Activated CD8-positive, alpha-beta memory T cell treated with anti-CD3 and anti-CD28 coated beads, Interleukin-2, amount 50 U/mL, for 48 hours (primary cell): ENCODE data around the gene DPF3.

ENCODE experiments used
- DNase-seq: peaks from one replicate; pipeline ENCODE4 v3.0.0-alpha.2; 2020

Gene DPF3

DNA sequence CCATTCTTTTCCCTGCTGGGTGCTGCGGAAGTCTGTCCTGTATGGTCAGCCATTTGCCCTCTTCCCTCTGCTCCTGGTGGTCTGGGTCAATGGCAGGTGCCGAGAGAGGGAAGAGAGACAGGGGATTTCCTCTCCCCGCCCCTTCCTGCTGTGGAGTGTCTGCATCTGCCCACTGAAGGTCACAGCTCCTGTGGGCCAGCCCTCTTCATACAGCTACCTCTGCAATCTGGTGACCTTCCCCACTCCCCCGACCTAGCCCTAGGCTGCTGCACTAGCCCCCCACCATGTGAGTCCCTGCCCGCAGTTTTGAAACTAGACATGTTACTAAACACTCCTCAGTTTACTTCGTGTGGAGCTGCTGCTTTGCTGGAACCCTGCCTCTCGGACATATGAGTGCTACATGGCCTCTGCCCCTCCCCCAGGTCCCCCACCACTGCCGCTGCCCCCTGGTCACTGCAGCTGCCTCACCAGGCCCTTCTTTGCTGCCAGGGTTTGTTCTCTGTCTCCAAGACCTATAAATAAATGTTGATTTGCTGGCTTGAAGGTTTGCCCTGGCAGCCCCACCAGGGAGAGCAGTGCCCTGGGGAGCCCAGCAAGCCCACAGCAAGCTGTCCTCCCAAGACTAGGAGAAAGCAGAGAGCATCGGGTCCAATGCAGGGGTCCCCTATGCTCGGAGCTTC lies 102.9 kb downstream of the DPF3 start:
- no peak for DNase-seq

DNA sequence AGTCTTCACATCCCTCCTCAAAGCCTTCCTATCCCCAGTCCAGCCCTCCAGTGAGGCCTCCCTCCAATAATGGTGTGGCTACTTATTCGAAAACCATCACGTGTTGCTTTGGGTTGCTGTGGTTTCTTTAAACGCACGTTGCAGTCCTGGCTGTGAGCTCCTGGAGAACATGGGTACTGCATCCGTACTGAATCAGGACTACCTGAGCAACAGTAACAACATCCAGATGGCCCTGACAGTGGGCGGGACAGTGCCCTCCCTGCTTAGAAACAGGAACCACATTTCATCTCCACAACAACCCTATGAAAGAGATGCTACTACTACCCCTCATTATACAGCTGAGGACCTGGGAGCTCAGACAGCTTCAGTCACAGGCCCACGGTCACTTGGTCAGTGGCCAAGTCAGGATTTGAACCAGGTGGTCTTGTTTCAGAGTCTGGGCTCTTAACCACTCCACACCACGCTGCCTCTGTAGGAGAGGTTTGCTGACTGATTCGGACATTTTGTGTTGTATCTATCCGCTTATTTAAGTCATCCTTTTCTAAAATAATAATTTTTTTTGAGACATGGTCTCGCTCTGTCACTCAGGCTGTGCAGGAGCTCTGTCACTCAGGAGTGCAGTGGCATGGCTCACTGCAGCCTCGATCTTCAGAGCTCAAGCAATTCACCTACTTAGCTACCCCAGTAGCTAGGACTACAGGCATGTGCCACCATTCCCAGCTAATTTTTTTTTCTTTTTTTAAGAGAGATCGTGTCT lies 104.8 kb downstream of the DPF3 start:
- DNase-seq, result no peak

DNA sequence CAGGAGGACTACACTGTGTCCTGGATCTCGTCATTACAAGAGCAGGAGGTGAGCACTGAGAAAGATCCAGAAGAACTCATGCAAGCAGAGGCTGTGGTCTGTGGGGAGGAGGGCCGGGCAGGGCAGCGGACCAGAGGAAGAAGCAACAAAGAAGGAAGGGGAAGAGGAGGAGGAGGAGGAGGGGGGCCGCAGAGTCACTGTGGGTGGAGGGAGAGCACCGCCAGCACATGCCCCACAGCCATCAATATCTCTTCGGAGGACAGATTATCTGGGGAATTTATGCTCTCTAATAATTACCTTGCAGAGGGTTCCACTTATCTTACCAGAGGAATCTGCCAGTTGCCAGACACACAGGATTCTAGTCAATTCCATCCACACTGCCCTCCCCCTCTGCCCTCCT lies 105.6 kb downstream of the DPF3 start:
- peak; percentile 35 for DNase-seq

DNA sequence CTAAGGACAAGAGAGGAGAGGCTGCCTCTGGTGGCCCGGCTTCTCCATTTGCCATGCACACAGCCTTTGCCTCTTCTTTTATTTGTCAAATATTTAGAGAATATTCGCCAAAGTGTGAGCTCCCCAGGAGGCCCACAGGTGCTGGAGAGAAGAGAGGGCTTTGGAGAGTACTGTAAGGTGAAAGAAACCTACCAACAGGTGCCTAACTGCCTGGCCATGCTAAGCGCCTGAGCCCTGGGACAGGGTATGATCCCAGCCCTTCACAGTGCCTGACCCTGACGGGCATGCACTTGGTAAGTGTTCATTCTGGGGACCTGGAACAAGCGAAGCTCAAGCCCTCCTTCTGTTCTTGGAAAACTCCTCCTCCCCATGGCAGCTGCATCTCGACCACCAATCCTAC lies 106.1 kb downstream of the DPF3 start:
- no peak for DNase-seq

DNA sequence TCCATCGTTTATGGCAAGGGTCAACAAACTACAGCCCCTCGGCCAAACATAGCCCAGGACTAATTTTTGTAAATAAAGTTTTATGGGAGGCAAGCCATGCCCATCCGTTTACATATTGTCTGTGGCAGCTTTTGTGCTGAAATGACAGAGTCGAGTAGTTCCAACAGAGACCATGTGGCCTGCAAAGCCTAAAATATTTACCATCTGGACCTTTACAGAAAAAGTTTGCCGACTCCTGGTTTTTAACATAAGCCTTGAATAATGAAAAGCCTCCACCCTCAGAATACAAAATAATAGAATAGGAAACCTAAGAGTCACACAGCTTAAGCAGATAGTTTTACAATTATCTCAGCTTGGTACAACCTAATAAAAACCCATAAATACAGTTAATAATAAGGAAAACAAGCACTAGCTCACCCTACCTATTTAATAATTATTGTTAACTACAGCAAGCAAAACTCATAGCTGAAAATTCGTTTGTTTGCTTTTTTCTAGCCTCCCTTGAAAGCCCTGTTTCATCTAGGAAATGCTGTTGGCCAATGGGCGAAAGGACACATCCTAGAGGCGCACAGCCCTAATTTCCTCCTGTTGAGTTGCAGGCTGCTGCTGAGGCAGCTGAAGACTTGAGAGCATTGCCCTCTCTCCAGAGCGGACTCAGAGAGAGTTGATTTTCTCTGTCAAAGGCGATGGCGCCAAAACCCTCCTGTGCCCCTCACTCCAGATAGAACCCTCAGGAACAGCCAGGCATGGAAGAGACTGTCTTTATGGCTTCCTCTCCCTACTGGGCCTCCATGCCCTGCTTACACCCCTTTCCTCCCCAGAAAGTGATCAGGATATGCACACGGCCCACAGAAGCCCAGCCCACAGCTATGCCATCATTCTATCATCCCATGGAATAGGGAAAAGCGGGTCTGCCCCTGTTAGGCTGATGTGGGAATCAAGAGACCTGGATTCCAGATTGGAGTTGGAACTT lies 107.2 kb downstream of the DPF3 start:
- peak; percentile 13 for DNase-seq

DNA sequence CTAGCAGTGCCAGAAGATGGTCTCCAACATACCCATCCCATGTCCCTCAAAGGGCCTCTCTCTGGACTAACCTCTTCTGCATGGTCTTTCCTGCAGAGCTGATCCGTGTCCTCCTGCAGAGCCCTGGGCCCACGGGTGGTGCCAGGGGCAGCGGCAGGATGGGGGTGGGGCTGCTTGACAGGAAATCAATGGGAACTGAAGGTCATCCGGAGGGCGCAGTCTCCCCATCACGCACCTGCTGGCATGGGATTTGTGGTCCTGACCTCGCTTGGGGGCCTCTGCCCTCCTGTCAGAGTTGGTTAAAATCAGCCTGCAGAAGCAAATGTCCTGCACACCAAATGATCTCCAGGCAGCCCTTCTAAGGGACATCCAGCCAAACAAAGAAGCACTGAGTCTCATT lies 110.2 kb downstream of the DPF3 start:
- peak; percentile 32 for DNase-seq

DNA sequence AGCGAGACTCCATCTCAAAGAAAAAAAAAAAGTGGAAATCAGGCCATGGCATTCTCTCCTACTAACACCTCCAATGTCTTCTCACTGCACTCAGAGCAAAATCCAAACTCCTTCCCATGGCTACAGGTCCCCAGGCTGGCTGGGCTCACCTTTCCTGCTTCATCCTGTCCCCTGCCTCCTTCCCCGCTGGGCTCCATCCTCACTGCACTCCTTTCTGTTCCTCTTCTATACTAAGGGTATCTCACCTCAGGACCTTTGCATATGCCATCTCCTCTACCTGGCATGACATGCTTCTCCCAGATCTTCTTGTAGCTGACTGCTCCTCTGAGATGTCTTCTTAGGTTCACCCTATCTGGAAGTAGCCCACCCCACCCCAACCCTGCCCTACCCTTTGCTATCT lies 111.1 kb downstream of the DPF3 start:
- no peak for DNase-seq

DNA sequence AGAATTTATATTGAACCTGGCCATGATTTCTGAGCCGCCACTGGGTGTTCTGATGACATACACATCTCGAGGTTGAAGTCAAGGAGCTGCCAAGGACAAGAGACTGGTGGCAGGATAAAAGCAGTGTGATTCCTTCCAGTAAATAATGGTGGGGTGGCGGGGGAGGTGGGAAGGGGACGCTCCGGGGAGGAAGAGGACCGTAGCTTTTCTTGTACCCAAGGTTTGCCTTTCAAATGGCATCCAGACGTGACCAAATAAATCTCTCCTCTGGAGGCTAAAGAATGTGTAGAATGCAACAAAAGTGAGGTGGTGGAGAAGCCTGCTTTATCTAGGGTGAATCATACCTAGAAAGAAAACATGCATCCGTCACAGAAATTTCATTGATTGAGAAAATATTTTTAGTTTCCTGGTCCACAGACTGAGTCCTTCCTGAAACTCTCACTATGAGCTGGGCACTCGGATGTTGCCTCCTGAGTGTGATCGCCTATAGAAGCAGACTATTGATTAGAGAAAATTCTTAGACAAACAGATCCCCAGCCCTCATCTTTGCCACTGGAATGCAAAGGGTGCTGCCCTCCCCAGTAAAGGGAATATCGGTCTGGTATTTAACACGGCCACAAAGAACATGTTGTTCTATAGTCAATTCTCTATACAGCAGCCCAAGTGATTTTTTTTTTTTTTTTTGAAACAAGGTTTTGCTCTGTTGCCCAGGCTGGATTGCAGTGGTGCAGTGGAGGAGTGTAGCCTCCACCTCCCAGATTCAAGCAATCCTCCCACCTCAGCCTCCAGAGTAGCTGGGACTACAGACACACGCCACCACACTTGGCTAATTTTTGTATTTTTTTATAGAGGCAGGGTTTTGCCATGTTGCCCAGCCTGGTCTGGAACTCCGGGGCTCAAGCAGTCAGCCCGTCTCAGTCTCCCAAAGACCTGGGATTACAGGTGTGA lies 112.1 kb downstream of the DPF3 start:
- DNase-seq, result no peak

DNA sequence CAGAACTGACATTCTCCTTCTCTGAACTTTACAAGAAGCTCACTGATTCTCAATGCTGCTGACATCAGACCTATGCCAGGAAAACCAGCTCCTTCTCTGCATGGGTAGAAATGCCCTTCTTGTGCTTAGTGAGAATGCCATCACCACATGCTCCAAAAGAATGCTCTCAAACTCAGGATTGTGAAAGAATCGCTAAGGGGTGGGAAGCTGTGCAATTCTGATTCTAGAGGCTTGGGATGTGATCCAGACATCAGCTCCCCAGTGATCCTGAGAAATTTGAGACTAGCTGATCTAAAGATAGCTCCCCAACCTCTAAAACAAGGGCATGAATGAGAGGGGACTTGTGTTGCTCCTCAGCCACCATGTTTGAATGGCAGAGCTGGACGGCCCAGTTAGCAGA lies 113.2 kb downstream of the DPF3 start:
- DNase-seq, result no peak

DNA sequence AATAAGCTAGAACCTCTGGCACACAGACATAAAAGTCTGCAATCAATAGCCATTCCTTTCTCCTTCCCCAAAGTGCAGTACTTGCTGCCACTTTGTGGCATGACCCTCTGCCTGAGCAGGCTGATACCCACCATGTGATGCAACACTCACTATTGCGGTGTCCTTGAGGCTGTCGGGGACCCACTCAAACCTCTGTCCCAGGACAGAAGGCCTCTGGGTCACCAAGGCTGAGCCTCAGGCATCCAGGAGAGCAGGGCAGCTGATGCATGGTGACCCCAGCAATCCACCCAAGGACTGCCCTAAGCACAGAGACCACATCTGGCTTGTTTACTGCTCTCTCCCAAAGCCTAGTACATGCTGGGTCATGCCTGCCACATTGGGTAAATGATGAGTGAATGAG lies 114.2 kb downstream of the DPF3 start:
- no peak for DNase-seq

DNA sequence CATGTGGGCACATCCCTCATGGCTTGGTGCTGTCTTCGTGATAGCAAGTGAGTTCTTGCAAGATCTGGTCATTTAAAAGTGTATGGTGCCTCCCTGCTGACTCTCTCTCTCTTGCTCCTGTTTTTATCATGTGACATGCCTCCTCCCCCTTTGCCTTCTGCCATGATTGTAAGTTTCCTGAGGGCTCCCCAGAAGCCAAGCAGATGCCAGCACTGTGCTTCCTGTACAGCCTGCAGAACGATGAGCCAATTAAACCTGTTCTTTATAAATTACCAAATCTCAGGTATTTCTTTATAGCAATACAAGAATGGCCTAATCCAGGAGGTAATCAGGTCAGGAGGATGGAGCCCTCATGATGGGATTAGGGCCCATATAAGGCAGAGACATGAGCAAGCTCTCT lies 116.3 kb downstream of the DPF3 start:
- DNase-seq, result no peak

DNA sequence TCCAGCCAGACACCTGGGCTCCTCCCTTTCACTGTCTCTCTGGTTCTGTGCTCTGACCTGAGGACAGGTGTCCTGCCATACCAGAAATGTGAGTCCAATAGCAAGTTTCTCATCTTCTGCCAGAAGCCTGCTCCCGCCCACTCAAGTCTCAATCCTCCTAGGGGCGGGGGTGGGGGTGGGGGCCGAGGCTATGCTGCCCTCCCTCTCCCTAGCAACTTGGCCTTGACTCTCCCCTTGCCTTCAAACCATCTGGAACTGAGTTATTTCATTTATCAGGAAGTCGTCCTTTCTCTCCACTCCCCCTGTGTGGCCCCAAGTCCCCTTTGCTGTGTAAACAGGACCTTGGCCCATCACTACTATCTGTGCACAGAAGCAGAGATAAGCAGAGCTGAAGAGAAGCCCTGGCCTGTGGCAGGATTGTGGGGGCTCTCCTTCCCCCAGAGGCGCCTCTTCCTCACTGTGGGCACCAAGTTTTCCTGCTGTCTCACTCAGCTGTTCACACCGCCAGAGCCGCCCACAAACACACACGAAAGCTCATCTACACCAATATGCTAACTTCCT lies 117.1 kb downstream of the DPF3 start:
- DNase-seq, result no peak

DNA sequence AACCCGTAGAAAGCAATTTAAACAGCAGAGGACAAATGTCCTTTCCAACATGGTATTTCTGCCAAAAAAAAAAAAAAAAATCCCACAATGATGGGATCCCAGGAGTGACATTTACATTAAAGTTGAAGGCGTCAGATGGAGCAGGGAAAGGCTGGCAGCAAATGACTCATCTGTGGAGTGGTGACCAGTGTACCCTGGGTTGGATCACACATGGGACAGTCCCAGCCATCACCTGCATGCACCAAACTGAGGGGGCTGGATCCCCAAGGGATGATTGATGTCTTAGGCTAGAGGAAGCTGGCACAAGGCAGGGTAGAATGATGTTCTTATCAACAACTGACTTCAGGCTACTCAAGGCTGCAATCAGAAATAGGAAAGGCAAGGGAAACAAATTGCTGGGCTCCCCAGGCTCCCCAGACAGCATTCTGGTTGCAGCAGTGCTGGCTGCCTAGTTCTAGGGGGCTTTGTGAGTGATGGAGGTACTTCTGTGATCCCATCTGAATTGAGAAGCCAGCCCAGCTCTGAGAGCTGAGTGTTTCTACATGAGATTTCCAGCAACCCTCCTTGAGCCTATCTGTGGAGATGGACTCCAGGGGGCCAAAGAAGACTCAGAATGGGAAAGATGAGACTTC lies 117.9 kb downstream of the DPF3 start:
- DNase-seq, result no peak

DNA sequence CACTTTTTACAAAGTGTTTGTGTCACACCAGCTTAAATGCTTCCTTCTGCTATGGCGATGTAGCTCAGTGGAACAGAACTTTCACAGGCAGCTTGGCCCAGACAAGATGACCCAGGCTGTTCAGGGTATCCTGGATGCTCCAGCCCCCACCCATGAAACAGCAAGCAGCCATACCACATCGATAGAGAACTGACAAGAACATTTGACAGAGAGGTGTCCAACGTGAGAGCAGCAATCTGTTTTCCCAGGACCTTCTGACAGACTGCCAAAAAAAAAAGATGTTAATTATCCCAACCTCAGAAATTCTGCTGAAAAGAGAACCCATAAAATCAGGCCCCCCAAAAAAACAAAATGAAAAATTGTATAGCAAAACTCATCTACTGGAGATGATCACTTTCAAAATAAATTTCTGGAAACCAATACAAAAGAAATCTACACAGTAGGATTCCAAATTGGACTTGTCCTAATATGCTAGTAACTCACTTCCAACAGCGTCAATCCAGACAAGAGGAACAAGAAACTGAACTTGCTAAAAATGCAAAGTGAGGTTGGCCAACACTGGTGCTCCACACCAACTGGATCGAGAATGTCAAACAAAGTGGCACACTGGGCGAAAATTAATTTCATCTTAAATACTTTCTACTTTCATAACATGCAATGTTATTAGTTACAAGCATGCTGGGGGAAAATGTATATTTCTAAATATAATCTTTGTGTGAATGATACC lies 118.8 kb downstream of the DPF3 start:
- DNase-seq, result no peak

DNA sequence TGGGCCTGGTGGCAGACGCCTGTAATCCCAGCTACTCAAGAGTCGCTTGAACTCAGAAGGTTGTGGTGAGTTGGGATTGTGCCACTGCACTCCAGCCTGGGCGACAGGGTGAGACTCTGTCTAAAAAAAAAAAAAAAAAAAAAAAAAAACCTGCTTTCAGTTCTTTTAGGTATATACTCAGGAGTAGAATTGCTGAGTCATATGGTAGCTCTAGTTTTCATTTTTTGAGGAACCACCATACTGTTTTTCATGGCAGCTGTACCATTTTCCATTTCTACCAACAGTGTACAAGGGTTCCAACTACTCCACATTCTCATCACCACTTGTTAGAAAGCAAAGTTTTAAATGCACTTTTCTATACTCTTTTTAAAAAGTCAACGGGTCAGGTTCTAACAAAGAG lies 119.8 kb downstream of the DPF3 start:
- DNase-seq, result no peak

DNA sequence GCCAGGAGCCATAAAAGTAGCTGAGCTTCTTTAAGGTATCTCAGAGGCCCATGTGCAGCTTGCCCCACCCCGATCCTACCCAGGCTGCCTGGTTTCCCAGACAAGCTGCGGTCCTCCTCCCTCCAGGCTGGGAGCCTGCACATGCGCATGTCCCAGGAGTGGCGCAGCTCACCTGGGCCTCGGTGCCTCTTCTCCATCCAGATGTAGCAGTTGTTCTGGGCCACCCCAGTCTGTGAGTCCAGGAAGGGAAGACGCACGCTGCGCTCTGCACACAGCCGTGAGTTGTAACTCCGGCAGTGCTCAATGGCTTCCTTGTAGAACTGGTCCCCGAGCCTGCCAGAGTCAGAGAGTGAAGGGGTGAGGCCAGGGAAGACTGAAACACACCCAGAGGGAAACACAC lies 122.3 kb downstream of the DPF3 start:
- DNase-seq, result peak; percentile 25

DNA sequence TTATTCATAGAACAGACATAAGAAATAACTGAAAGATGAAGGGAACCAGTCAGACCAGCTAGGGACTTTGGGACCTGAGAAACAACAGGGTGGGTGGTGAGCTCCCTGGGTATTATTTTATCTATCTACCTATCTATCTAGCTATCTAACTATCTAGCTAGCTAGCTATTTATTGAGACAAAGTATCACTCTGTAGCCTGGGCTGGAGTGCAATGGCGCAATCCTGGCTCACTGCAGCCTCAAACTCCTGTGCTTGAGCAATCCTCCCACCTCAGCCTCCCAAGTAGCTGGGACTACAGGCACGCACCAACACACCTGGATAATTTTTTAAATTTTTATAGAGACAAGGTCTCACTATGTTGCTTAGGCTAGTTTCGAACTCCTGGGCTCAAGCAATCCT lies 127.6 kb downstream of the DPF3 start:
- DNase-seq, result no peak

DNA sequence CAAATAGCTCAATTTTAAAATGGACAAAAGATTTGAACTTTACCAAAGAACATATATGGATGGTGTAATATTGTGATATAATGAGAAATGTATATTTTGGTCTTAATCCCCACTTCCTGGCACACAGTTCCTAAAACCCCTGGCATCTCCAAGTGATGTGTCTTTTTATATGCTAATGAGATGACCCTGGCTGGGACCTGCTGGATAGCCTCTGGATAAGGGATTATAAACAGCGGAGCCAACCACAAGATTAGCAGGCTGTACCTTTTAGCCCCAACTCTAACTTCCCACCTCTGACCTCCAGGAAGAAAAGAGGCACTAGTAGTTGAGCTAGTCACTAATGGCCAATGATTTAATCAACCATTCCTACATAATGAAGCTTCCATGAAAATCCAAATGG lies 130.0 kb downstream of the DPF3 start:
- no peak for DNase-seq

DNA sequence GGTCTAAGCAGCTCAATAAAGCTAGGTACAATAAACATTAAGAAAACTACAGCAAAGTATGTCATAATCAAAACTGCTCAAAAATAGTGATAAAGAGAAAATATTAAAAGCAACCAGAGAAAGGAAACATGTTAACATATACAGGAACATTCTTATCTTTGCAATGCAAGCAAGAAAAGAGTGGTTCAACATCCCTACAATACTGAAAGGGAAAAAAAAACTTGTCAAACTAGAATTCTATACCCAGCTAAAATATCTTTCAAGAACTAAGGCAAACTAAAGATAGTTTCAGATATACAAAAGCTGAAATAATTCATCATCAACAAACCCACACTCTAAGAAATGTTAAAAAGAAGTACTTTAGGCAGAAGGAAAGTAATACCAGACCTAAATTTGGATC lies 134.2 kb downstream of the DPF3 start:
- no peak for DNase-seq

DNA sequence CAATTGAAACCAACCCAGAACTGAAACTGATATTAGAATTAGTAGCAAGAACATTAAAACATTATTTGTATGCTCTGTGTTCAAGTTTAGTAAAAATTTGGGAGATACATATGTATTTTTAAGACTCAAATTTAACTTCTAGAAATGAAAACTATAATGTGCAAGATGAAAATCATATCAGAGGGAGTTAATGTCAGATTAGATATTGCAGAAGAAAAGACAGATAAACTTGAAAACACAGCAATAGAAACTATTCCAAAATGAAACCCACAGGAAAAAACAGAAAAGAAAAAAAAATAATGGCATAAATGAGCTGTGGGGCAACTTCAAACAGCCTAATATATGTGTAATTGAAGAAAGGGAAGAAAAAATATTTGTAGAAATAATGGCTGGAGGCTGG lies 134.9 kb downstream of the DPF3 start:
- no peak for DNase-seq

DNA sequence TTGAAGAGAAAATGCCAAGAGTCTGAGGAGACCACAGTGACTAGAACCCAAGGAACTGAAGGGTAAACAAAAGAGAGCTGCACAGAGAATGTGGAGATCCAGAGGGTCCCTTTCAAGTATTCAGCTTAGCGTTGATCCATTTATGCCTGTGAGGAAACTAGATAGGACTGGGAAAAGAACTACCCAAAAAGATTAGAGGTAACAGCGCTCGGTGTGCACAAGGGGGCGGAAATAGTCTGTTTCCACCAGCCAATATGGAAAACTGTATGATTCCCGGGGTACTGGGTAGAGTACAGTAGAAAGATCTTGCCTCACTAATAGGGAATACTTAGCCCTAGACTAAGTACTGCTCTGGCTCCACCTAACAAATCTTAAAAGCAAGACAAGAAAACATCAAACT lies 135.5 kb downstream of the DPF3 start:
- no peak for DNase-seq
